GM23338 (cell line): Measurements from ENCODE around the gene TPST1. TPM values are rescaled to one million over a fixed set of nuclear protein-coding genes. Genes with fewer than 3 reads are reported as not detected.

ENCODE experiments used
- ATAC-seq: fragments of 200-7000 bp; cut with Tn5 transposase; 3 replicates; pipeline ENCODE4 v1.9.1; 2020
- DNase-seq: peaks from one replicate; pipeline ENCODE4 v3.0.0-alpha.2; 2015; ENCODE audit warnings: low spot score
- H2AFZ ChIP-seq: fragments of 200-600 bp; sonication (generic); 2 replicates; pipeline ENCODE4 v1.8.0; 2016; ENCODE audit warnings: antibody characterized with exemption, mild to moderate bottlenecking, moderate library complexity
- H3F3A ChIP-seq: fragments of 200-600 bp; sonication (generic); replicated peaks from 2 replicates; pipeline ENCODE4 v1.8.0; 2017; ENCODE audit warnings: antibody characterized with exemption, mixed run types, low read depth
- H3K27ac ChIP-seq: fragments of 200-600 bp; sonication (generic); 2 replicates; pipeline ENCODE4 v1.6.1; 2016; ENCODE audit warnings: low read depth
- H3K27me3 ChIP-seq: fragments of 200-600 bp; sonication (generic); 2 replicates; pipeline ENCODE4 v1.8.0; 2016; ENCODE audit warnings: mild to moderate bottlenecking, mixed run types, moderate library complexity; ENCODE audit not compliant: insufficient read depth
- H3K36me3 ChIP-seq: fragments of 200-600 bp; sonication (generic); 2 replicates; pipeline ENCODE4 v1.8.0; 2016; ENCODE audit warnings: mild to moderate bottlenecking; ENCODE audit not compliant: insufficient read depth
- H3K4me1 ChIP-seq: fragments of 200-600 bp; sonication (generic); 2 replicates; pipeline ENCODE4 v1.8.0; 2016; ENCODE audit warnings: mild to moderate bottlenecking, moderate library complexity; ENCODE audit not compliant: insufficient read depth
- H3K4me2 ChIP-seq: fragments of 200-600 bp; sonication (generic); 2 replicates; pipeline ENCODE4 v1.7.1; 2017; ENCODE audit warnings: mixed run types
- H3K4me3 ChIP-seq: fragments of 200-600 bp; sonication (generic); 2 replicates; pipeline ENCODE4 v1.6.1; 2016; ENCODE audit warnings: mixed run types
- H3K79me2 ChIP-seq: fragments of 200-600 bp; sonication (generic); replicated peaks from 2 replicates; pipeline ENCODE4 v1.8.0; 2017; ENCODE audit warnings: mild to moderate bottlenecking; ENCODE audit not compliant: insufficient read depth
- H3K9me2 ChIP-seq: fragments of 200-600 bp; sonication (generic); 2 replicates; pipeline ENCODE4 v1.8.0; 2017; ENCODE audit not compliant: insufficient read depth
- H4K20me1 ChIP-seq: fragments of 200-600 bp; sonication (generic); replicated peaks from 2 replicates; pipeline ENCODE4 v1.8.0; 2017; ENCODE audit warnings: mild to moderate bottlenecking; ENCODE audit not compliant: insufficient read depth
- H3K27ac Mint-ChIP-seq: 2 replicates; pipeline ENCODE4 v1.8.0; 2020; ENCODE audit warnings: inconsistent platforms, mild to moderate bottlenecking, moderate library complexity, mixed read lengths
- H3K27me3 Mint-ChIP-seq: 3 replicates; pipeline ENCODE4 v1.8.0; 2022; ENCODE audit warnings: low read depth, mild to moderate bottlenecking, moderate library complexity, mixed read lengths, inconsistent platforms; ENCODE audit not compliant: insufficient read depth, poor library complexity
- H3K36me3 Mint-ChIP-seq: 3 replicates; pipeline ENCODE4 v1.8.0; 2021; ENCODE audit warnings: low read depth, mild to moderate bottlenecking, inconsistent platforms, moderate library complexity, mixed read lengths
- H3K4me1 Mint-ChIP-seq: 3 replicates; pipeline ENCODE4 v1.8.0; 2020; ENCODE audit warnings: mild to moderate bottlenecking, inconsistent platforms, mixed read lengths
- H3K4me3 Mint-ChIP-seq: 3 replicates; pipeline ENCODE4 v1.8.0; 2021; ENCODE audit warnings: moderate library complexity, mild to moderate bottlenecking, inconsistent platforms, mixed read lengths
- H3K9me3 Mint-ChIP-seq: 3 replicates; pipeline ENCODE4 v1.8.0; 2020; ENCODE audit warnings: moderate library complexity, mild to moderate bottlenecking, inconsistent platforms, mixed read lengths
- EZH2 ChIP-seq: fragments of 200-600 bp; sonication (generic); IDR thresholded peaks from one replicate; pipeline ENCODE4 v1.8.0; 2017; ENCODE audit warnings: antibody characterized with exemption, mild to moderate bottlenecking, low read depth; ENCODE audit not compliant: unreplicated experiment
- EZH2phosphoT487 ChIP-seq: fragments of 200-600 bp; sonication (generic); IDR thresholded peaks from one replicate; pipeline ENCODE4 v1.8.1; 2018; ENCODE audit warnings: antibody characterized with exemption; ENCODE audit not compliant: unreplicated experiment
- JUNB ChIP-seq: IDR thresholded peaks from one replicate; pipeline ENCODE4 v1.6.1; 2016; ENCODE audit warnings: antibody characterized with exemption; ENCODE audit not compliant: unreplicated experiment
- NANOG ChIP-seq: IDR thresholded peaks from 2 replicates; pipeline ENCODE4 v1.6.1; 2016; ENCODE audit warnings: antibody characterized with exemption, borderline replicate concordance
- ZNF114 ChIP-seq: fragments of 250-450 bp; sonication (Bioruptor Pico); IDR thresholded peaks from 2 replicates; pipeline ENCODE4 v1.5.0; 2020; ENCODE audit warnings: mild to moderate bottlenecking, moderate library complexity
- ZNF331 ChIP-seq: fragments of 250-450 bp; sonication (Bioruptor Pico); IDR thresholded peaks from 2 replicates; pipeline ENCODE4 v1.5.0; 2020; ENCODE audit warnings: low read depth, mild to moderate bottlenecking, moderate library complexity
- polyA plus RNA-seq: library from polyadenylated mRNA; unstranded; fragments of >200 nt; fragmentation: Nextera tagmentation; extraction: Ambion mirVana; gene quantifications from 2 replicates; pipeline ENCODE4 v1.2.1, GENCODE V29; 2016
- total RNA-seq: library from RNA; depleted of rRNA; stranded (reverse); fragments of >200 nt; shearing (Covaris generic); gene quantifications from 2 replicates; pipeline ENCODE4 v1.2.3, GENCODE V29; 2014
- TF ChIP-seq, protein P1 (sequence below), 2 experiments: fragments of 200-600 bp in 1 of 2; sonication (generic) in 1 of 2; conservative IDR thresholded peaks; 2 replicates each; pipeline versions ENCODE4 v1.5.1 to v1.6.1; 2016 to 2017; ENCODE audit warnings: antibody characterized with exemption in 2 of 2, low read depth in 2 of 2, mild to moderate bottlenecking in 2 of 2, moderate library complexity in 1 of 2
- TF ChIP-seq, protein P2 (sequence below): IDR thresholded peaks from one replicate; pipeline ENCODE4 v1.6.1; 2018; ENCODE audit warnings: antibody characterized with exemption; ENCODE audit not compliant: unreplicated experiment
- TF ChIP-seq, protein P3 (sequence below): fragments of 250-450 bp; sonication (Bioruptor Pico); IDR thresholded peaks from 2 replicates; pipeline ENCODE4 v1.5.0; 2020; ENCODE audit warnings: mild to moderate bottlenecking, moderate library complexity

The TPST1 gene
- total and polyA plus RNA-seq, 2 experiments from 2014 or later = 10.7 to 19.2 TPM

DNA sequence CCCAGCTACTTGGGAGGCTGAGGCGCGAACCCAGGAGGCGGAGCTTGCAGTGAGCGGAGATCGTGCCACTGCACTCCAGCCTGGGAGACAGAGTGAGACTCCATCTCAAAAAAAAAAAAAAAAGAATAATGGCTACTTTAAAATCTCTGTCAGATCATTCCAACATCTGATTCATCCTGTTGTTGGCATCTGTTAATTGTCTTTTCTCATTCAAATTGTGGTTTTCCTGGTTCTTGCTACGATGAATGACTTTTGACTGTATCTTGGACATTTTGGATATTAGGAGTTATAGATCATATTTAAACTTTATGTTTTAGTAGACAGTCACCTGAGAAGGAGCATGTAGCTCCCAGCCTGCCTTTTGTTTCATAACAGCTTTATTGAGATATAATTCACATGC lies 8.5 kb downstream of the TPST1 start (continued):
- TF ChIP-seq, protein P1, sequence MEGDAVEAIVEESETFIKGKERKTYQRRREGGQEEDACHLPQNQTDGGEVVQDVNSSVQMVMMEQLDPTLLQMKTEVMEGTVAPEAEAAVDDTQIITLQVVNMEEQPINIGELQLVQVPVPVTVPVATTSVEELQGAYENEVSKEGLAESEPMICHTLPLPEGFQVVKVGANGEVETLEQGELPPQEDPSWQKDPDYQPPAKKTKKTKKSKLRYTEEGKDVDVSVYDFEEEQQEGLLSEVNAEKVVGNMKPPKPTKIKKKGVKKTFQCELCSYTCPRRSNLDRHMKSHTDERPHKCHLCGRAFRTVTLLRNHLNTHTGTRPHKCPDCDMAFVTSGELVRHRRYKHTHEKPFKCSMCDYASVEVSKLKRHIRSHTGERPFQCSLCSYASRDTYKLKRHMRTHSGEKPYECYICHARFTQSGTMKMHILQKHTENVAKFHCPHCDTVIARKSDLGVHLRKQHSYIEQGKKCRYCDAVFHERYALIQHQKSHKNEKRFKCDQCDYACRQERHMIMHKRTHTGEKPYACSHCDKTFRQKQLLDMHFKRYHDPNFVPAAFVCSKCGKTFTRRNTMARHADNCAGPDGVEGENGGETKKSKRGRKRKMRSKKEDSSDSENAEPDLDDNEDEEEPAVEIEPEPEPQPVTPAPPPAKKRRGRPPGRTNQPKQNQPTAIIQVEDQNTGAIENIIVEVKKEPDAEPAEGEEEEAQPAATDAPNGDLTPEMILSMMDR (conservative IDR thresholded peaks at IDR 0.05; ENCODE audit: low read depth in 2 of 2) = no peak
- TF ChIP-seq, protein P2, sequence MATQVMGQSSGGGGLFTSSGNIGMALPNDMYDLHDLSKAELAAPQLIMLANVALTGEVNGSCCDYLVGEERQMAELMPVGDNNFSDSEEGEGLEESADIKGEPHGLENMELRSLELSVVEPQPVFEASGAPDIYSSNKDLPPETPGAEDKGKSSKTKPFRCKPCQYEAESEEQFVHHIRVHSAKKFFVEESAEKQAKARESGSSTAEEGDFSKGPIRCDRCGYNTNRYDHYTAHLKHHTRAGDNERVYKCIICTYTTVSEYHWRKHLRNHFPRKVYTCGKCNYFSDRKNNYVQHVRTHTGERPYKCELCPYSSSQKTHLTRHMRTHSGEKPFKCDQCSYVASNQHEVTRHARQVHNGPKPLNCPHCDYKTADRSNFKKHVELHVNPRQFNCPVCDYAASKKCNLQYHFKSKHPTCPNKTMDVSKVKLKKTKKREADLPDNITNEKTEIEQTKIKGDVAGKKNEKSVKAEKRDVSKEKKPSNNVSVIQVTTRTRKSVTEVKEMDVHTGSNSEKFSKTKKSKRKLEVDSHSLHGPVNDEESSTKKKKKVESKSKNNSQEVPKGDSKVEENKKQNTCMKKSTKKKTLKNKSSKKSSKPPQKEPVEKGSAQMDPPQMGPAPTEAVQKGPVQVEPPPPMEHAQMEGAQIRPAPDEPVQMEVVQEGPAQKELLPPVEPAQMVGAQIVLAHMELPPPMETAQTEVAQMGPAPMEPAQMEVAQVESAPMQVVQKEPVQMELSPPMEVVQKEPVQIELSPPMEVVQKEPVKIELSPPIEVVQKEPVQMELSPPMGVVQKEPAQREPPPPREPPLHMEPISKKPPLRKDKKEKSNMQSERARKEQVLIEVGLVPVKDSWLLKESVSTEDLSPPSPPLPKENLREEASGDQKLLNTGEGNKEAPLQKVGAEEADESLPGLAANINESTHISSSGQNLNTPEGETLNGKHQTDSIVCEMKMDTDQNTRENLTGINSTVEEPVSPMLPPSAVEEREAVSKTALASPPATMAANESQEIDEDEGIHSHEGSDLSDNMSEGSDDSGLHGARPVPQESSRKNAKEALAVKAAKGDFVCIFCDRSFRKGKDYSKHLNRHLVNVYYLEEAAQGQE = no peak
- TF ChIP-seq EZH2phosphoT487 (no peak), EZH2 (no peak)

DNA sequence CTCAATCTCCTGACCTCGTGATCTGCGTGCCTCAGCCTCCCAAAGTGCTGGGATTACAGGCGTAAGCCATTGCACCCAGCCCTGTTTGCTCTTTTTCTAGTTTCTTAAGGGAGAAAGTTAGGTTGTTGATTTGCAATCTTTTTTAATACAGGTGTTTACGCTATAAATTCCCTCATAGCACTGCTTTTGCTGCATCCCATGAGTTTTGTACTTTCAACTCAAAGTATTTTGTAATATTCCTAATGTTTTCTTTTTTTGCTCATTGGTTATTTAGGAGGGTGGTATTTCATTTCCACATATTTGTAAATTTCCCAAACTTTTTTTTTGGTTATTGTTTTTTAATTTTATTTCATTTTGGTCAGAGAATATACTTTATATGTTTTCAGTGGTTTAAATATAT lies 11.6 kb downstream of the TPST1 start:
- peaks cover 1% of the 10 kb centered on the region for H3K27me3 Mint-ChIP-seq
- H3K4me1 Mint-ChIP-seq = no peaks in the 10 kb centered on the region
- H4K20me1 ChIP-seq = no peaks in the 10 kb centered on the region
- no peak for ATAC-seq
- H3K4me2 ChIP-seq = no peak overlapping the region
- H2AFZ ChIP-seq = no peak overlapping the region
- no peaks in the 10 kb centered on the region for H3F3A ChIP-seq
- TF ChIP-seq EZH2 = no peak
- no peak for TF ChIP-seq EZH2phosphoT487
- no peak for TF ChIP-seq JUNB
- no peak for TF ChIP-seq NANOG
- TF ChIP-seq ZNF114 (CRISPR knock-in tag) = no peak
- TF ChIP-seq, protein P2 = no peak
- TF ChIP-seq, protein P3, sequence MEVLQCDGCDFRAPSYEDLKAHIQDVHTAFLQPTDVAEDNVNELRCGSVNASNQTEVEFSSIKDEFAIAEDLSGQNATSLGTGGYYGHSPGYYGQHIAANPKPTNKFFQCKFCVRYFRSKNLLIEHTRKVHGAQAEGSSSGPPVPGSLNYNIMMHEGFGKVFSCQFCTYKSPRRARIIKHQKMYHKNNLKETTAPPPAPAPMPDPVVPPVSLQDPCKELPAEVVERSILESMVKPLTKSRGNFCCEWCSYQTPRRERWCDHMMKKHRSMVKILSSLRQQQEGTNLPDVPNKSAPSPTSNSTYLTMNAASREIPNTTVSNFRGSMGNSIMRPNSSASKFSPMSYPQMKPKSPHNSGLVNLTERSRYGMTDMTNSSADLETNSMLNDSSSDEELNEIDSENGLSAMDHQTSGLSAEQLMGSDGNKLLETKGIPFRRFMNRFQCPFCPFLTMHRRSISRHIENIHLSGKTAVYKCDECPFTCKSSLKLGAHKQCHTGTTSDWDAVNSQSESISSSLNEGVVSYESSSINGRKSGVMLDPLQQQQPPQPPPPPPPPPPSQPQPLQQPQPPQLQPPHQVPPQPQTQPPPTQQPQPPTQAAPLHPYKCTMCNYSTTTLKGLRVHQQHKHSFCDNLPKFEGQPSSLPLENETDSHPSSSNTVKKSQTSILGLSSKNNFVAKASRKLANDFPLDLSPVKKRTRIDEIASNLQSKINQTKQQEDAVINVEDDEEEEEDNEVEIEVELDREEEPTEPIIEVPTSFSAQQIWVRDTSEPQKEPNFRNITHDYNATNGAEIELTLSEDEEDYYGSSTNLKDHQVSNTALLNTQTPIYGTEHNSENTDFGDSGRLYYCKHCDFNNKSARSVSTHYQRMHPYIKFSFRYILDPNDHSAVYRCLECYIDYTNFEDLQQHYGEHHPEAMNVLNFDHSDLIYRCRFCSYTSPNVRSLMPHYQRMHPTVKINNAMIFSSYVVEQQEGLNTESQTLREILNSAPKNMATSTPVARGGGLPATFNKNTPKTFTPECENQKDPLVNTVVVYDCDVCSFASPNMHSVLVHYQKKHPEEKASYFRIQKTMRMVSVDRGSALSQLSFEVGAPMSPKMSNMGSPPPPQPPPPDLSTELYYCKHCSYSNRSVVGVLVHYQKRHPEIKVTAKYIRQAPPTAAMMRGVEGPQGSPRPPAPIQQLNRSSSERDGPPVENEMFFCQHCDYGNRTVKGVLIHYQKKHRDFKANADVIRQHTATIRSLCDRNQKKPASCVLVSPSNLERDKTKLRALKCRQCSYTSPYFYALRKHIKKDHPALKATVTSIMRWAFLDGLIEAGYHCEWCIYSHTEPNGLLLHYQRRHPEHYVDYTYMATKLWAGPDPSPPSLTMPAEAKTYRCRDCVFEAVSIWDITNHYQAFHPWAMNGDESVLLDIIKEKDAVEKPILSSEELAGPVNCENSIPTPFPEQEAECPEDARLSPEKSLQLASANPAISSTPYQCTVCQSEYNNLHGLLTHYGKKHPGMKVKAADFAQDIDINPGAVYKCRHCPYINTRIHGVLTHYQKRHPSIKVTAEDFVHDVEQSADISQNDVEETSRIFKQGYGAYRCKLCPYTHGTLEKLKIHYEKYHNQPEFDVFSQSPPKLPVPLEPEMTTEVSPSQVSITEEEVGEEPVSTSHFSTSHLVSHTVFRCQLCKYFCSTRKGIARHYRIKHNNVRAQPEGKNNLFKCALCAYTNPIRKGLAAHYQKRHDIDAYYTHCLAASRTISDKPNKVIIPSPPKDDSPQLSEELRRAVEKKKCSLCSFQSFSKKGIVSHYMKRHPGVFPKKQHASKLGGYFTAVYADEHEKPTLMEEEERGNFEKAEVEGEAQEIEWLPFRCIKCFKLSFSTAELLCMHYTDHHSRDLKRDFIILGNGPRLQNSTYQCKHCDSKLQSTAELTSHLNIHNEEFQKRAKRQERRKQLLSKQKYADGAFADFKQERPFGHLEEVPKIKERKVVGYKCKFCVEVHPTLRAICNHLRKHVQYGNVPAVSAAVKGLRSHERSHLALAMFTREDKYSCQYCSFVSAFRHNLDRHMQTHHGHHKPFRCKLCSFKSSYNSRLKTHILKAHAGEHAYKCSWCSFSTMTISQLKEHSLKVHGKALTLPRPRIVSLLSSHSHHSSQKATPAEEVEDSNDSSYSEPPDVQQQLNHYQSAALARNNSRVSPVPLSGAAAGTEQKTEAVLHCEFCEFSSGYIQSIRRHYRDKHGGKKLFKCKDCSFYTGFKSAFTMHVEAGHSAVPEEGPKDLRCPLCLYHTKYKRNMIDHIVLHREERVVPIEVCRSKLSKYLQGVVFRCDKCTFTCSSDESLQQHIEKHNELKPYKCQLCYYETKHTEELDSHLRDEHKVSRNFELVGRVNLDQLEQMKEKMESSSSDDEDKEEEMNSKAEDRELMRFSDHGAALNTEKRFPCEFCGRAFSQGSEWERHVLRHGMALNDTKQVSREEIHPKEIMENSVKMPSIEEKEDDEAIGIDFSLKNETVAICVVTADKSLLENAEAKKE (CRISPR knock-in tag) = no peak
- no peak for TF ChIP-seq ZNF331 (CRISPR knock-in tag)
- H3K4me1 ChIP-seq = no peaks in the 10 kb centered on the region
- no peaks in the 10 kb centered on the region for H3K36me3 ChIP-seq
- H3K27ac Mint-ChIP-seq = no peak overlapping the region
- no peak overlapping the region for H3K4me3 ChIP-seq
- H3K79me2 ChIP-seq = peaks cover 40% of the 10 kb centered on the region
- no peaks in the 10 kb centered on the region for H3K9me3 Mint-ChIP-seq
- H3K27me3 ChIP-seq = no peaks in the 10 kb centered on the region
- no peak overlapping the region for H3K4me3 Mint-ChIP-seq
- H3K9me2 ChIP-seq = no peaks in the 10 kb centered on the region
- DNase-seq = no peak
- no peak overlapping the region for H3K27ac ChIP-seq
- H3K36me3 Mint-ChIP-seq = no peaks in the 10 kb centered on the region
